Smooth muscle cell (in vitro differentiated cells): Measurements from ENCODE around the gene LRRC71. TPM values are rescaled to one million over a fixed set of nuclear protein-coding genes. Genes with fewer than 3 reads are reported as not detected.

Experiments used
- DNase-seq: peaks from one replicate; lab custom pipeline; 2025; ENCODE audit not compliant: unreplicated experiment; lab: John Stamatoyannopoulos, UW
- H2AFZ ChIP-seq: fragments of 200-600 bp; sonication (generic); 2 replicates; pipeline ENCODE4 v1.6.0; 2016; ENCODE audit warnings: antibody characterized with exemption, low read depth, mild to moderate bottlenecking
- H3F3A ChIP-seq: fragments of 200-600 bp; sonication (generic); 2 replicates; pipeline ENCODE4 v1.6.0; 2017; ENCODE audit warnings: antibody characterized with exemption, low read depth
- H3K27ac ChIP-seq: fragments of 200-600 bp; sonication (generic); 2 replicates; pipeline ENCODE4 v1.5.1; 2016; ENCODE audit warnings: low read depth, mild to moderate bottlenecking
- H3K27me3 ChIP-seq: fragments of 200-600 bp; sonication (generic); 2 replicates; pipeline ENCODE4 v1.6.1; 2016; ENCODE audit warnings: low read depth, mild to moderate bottlenecking
- H3K36me3 ChIP-seq: fragments of 200-600 bp; sonication (generic); 2 replicates; pipeline ENCODE4 v1.5.1; 2016; ENCODE audit warnings: low read depth
- H3K4me1 ChIP-seq: fragments of 200-600 bp; sonication (generic); 2 replicates; pipeline ENCODE4 v1.5.1; 2016; ENCODE audit warnings: low read depth
- H3K4me2 ChIP-seq: fragments of 200-600 bp; sonication (generic); 2 replicates; pipeline ENCODE4 v1.6.0; 2016; ENCODE audit warnings: mild to moderate bottlenecking
- H3K4me3 ChIP-seq: fragments of 200-600 bp; sonication (generic); 2 replicates; pipeline ENCODE4 v1.5.1; 2016; ENCODE audit warnings: mild to moderate bottlenecking
- H3K79me2 ChIP-seq: fragments of 200-600 bp; sonication (generic); 2 replicates; pipeline ENCODE4 v1.6.0; 2016; ENCODE audit warnings: low read depth, mild to moderate bottlenecking
- H3K9ac ChIP-seq: fragments of 200-600 bp; sonication (generic); 2 replicates; pipeline ENCODE4 v1.6.0; 2016; ENCODE audit warnings: low read depth
- H3K9me3 ChIP-seq: fragments of 200-600 bp; sonication (generic); replicated peaks from 2 replicates; pipeline ENCODE4 v1.5.1; 2016; ENCODE audit warnings: low read depth
- H4K20me1 ChIP-seq: fragments of 200-600 bp; sonication (generic); 2 replicates; pipeline ENCODE4 v1.6.0; 2016; ENCODE audit warnings: low read depth
- WGBS: methylation state at CpG from one replicate; pipeline ENCODE4 v1.1.7; 2016; ENCODE audit warnings: low lambda C conversion rate; 5-methylcytosine and 5-hydroxymethylcytosine counted together
- polyA plus RNA-seq: library from polyadenylated mRNA; unstranded; fragments of >200 nt; fragmentation: Nextera tagmentation; extraction: Ambion mirVana; gene quantifications from 2 replicates; pipeline ENCODE4 v1.2.1, GENCODE V29; 2016
- total RNA-seq: library from RNA; depleted of rRNA; stranded (reverse); fragments of >200 nt; gene quantifications from 2 replicates; pipeline ENCODE4 v1.2.3, GENCODE V29; 2014
- TF ChIP-seq, protein P1 (sequence below): fragments of 200-600 bp; sonication (generic); IDR thresholded peaks from 2 replicates; pipeline ENCODE4 v1.5.1; 2017; ENCODE audit warnings: borderline replicate concordance, mild to moderate bottlenecking, antibody characterized with exemption; ENCODE audit not compliant: insufficient read depth, poor library complexity, severe bottlenecking

LRRC71 gene
- total and polyA plus RNA-seq, 2 experiments from 2014 or later: not detected

DNA sequence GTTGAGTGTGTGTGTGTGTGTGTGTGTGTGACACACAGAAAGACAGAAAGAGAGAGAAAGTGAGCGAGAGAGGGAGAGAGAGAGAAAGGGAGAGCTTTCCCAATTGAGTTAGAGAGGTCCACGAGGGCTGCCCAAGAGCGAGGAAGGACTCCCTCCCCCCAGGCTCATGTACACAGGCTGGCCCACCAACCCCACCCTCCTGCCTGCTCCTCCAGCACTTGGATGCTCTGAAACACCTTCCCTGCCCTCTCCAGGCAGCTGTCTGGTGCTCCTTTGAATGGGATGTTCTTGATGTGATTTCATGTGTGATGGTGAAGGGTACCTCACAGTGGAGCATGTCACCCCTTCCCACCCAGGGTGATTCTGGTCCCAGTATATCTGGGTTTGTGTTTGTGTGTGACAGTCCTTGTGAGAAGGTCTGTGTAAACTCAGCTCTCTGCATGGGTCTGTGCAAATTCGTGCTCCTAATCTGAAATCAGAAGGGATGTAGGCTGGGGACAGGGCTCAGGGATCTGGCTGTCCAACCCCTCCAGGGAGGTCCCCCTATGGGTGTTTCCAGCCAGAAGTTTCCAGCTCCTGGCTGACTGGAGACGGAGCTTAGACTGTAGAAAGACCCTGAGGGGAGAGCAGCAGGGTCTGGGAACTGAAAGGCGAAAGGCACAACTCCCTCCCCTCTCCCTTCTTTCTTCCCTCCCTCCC, 33.7 kb upstream of the LRRC71 start:
- H3K9ac ChIP-seq: no peak overlapping the region
- no peaks in the 10 kb centered on the region for H3K36me3 ChIP-seq
- 35% methylated on average over 5 of the region's 6 CpGs for WGBS
- H3F3A ChIP-seq: no peaks in the 10 kb centered on the region
- no peaks in the 10 kb centered on the region for H4K20me1 ChIP-seq
- TF ChIP-seq, protein P1, sequence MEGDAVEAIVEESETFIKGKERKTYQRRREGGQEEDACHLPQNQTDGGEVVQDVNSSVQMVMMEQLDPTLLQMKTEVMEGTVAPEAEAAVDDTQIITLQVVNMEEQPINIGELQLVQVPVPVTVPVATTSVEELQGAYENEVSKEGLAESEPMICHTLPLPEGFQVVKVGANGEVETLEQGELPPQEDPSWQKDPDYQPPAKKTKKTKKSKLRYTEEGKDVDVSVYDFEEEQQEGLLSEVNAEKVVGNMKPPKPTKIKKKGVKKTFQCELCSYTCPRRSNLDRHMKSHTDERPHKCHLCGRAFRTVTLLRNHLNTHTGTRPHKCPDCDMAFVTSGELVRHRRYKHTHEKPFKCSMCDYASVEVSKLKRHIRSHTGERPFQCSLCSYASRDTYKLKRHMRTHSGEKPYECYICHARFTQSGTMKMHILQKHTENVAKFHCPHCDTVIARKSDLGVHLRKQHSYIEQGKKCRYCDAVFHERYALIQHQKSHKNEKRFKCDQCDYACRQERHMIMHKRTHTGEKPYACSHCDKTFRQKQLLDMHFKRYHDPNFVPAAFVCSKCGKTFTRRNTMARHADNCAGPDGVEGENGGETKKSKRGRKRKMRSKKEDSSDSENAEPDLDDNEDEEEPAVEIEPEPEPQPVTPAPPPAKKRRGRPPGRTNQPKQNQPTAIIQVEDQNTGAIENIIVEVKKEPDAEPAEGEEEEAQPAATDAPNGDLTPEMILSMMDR: no peak
- H3K4me1 ChIP-seq: peaks cover 12% of the 10 kb centered on the region
- no peak overlapping the region for H3K4me3 ChIP-seq
- no peaks in the 10 kb centered on the region for H3K9me3 ChIP-seq
- DNase-seq: no peak
- H3K27ac ChIP-seq: no peak overlapping the region
- H3K27me3 ChIP-seq: no peaks in the 10 kb centered on the region
- no peak overlapping the region for H2AFZ ChIP-seq
- H3K79me2 ChIP-seq: no peaks in the 10 kb centered on the region
- H3K4me2 ChIP-seq: no peak overlapping the region

DNA sequence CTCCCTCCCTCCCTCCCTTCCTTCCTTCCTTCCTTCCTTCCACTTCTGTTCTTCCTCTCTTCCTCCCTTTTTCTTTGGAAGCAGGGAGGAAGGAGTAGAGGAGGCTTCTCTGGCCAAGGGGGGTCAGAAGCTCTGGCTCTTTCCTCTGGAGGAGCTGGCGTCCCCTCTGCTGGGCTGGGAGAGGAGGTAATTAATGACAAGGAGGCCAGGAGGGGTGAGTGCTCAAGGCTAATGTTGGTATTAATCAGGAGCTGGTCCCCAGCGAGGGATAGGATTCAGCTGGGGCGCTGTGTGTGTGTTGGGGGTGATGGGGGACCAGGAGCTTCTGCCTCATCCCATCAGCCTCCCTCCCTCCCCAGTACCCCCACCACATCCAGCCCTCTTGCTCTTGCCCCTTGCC, 33.1 kb upstream of the LRRC71 start:
- Histone ChIP-seq H4K20me1 (no peaks in the 10 kb centered on the region), H3K9me3 (no peaks in the 10 kb centered on the region), H3K36me3 (no peaks in the 10 kb centered on the region), H3F3A (no peaks in the 10 kb centered on the region), H3K4me2 (no peak overlapping the region), H3K4me3 (no peak overlapping the region), H2AFZ (no peak overlapping the region), H3K4me1 (peaks cover 12% of the 10 kb centered on the region), H3K27me3 (no peaks in the 10 kb centered on the region), H3K9ac (no peak overlapping the region), H3K79me2 (no peaks in the 10 kb centered on the region), H3K27ac (no peak overlapping the region)
- TF ChIP-seq, protein P1: no peak
- WGBS: 46% methylated on average over 3 of the region's 3 CpGs
- no peak for DNase-seq

DNA sequence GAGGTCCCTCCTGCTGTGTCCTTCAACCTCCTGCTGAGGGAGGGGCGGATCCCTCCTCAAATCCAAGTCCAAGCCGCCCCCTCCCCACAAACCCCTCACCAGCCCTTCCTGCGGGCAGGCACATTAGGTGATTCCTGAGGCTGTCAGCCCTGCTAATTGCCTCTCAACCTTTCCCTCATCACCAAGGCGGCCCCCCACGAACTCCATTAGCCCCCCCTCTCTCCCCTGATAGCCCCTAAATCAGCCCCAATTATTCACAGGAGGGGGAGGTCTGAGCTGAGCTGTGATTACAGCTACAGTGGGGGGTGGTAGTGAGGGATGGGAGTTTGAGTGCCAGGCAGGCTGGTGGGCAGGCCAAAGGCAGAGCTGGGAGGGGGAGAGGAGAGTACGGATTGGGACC, 32.7 kb upstream of the LRRC71 start:
- no peaks in the 10 kb centered on the region for H3K9me3 ChIP-seq
- H3F3A ChIP-seq: no peaks in the 10 kb centered on the region
- WGBS: 59% methylated on average over 6 of the region's 6 CpGs
- H3K27me3 ChIP-seq: no peaks in the 10 kb centered on the region
- no peak overlapping the region for H3K4me3 ChIP-seq
- peaks cover 12% of the 10 kb centered on the region for H3K4me1 ChIP-seq
- H3K27ac ChIP-seq: no peak overlapping the region
- no peak overlapping the region for H3K9ac ChIP-seq
- no peak for DNase-seq
- no peaks in the 10 kb centered on the region for H3K36me3 ChIP-seq
- no peak overlapping the region for H2AFZ ChIP-seq
- H3K4me2 ChIP-seq: no peak overlapping the region
- H3K79me2 ChIP-seq: no peaks in the 10 kb centered on the region
- no peaks in the 10 kb centered on the region for H4K20me1 ChIP-seq
- TF ChIP-seq, protein P1: no peak
